ENCODE data around the gene TRPC4AP. TPM values are rescaled to one million over a fixed set of nuclear protein-coding genes. Genes with fewer than 3 reads are reported as not detected.
"Not testable (repeated sequence)": the region's sequence is repeated elsewhere in the genome, so short reads cannot be mapped to it uniquely, and the experiment has no call there.

The TRPC4AP gene
- total RNA-seq, 1 donor = 91.7 TPM

GRCh38 chr20:35059612-35060011 is 33.0 kb downstream of the TRPC4AP start:
- no peak overlapping the region for H3K4me3 ChIP-seq (ENCODE audit: low read depth, low read length)
- TF ChIP-seq CTCF (IDR thresholded peaks at IDR 0.05; ENCODE audit: insufficient read depth, low read length) = no peak
- no peak for DNase-seq (ENCODE audit: low read depth)

GRCh38 chr20:35059110-35059509 is 33.5 kb downstream of the TRPC4AP start:
- DNase-seq (ENCODE audit: low read depth) = no peak
- TF ChIP-seq CTCF (IDR thresholded peaks at IDR 0.05; ENCODE audit: insufficient read depth, low read length) = no peak
- no peak overlapping the region for H3K4me3 ChIP-seq (ENCODE audit: low read depth, low read length)

GRCh38 chr20:35055445-35056276 is 36.9 kb downstream of the TRPC4AP start:
- no peak for TF ChIP-seq CTCF (IDR thresholded peaks at IDR 0.05; ENCODE audit: insufficient read depth, low read length)
- no peak overlapping the region for H3K4me3 ChIP-seq (ENCODE audit: low read depth, low read length)
- DNase-seq (ENCODE audit: low read depth) = peak; percentile 88

- no peak for DNase-seq (ENCODE audit: low read depth)
- no peak overlapping the region for H3K4me3 ChIP-seq (ENCODE audit: low read depth, low read length)
- TF ChIP-seq CTCF (IDR thresholded peaks at IDR 0.05; ENCODE audit: insufficient read depth, low read length) = no peak
Measured at GRCh38 chr20:35054814-35055213, 37.8 kb downstream of the TRPC4AP start.

GRCh38 chr20:35052616-35053015 is 40.0 kb downstream of the TRPC4AP start:
- not testable (repeated sequence) for H3K4me3 ChIP-seq (ENCODE audit: low read depth, low read length)
- peak; percentile 24 for DNase-seq (ENCODE audit: low read depth)

GRCh38 chr20:35049776-35050352 is 42.7 kb downstream of the TRPC4AP start:
- H3K4me3 ChIP-seq (ENCODE audit: low read depth, low read length) = no peak overlapping the region
- DNase-seq (ENCODE audit: low read depth) = no peak
- no peak for TF ChIP-seq CTCF (IDR thresholded peaks at IDR 0.05; ENCODE audit: insufficient read depth, low read length)

GRCh38 chr20:35048739-35049138 is 43.9 kb downstream of the TRPC4AP start:
- no peak overlapping the region for H3K4me3 ChIP-seq (ENCODE audit: low read depth, low read length)
- DNase-seq (ENCODE audit: low read depth) = no peak
- no peak for TF ChIP-seq CTCF (IDR thresholded peaks at IDR 0.05; ENCODE audit: insufficient read depth, low read length)

Measured in fibroblast of the aortic adventitia (primary cell).